SK-N-SH (cell line): Measurements from ENCODE around the gene CHRNG. TPM values are rescaled to one million over a fixed set of nuclear protein-coding genes. Genes with fewer than 3 reads are reported as not detected.

Experiments
- CTCF ChIA-PET: fragments of 300-600, 350-600 bp; formaldehyde crosslinking; extraction: SDS; loops from one replicate; lab custom pipeline; 2021; lab: Yijun Ruan, JAX
- POLR2A ChIA-PET: fragments of 350-600 bp; sonication (Branson Sonifier 250); formaldehyde crosslinking; extraction: SDS; loops from one replicate; lab custom pipeline; 2020; ENCODE audit warnings: antibody characterized with exemption, inconsistent platforms; lab: Yijun Ruan, JAX
- DNase-seq: peaks from one replicate; pipeline ENCODE4 v3.0.0; 2012
- H2AFZ ChIP-seq: fragments of 200-600 bp; sonication (generic); 2 replicates; pipeline ENCODE4 v1.8.1; 2016; ENCODE audit warnings: antibody characterized with exemption, mild to moderate bottlenecking, low read depth
- H3F3A ChIP-seq: fragments of 200-600 bp; sonication (generic); replicated peaks from 2 replicates; pipeline ENCODE3; 2016; ENCODE audit warnings: antibody characterized with exemption, mild to moderate bottlenecking; ENCODE audit not compliant: insufficient read depth
- H3K27ac ChIP-seq, 2 experiments: fragments of 200-500 bp in 1 of 2; fragments of 200-600 bp in 1 of 2; sonication (Bioruptor generic) in 1 of 2; sonication (generic), shearing (Covaris generic) in 1 of 2; 2 replicates each; pipeline versions ENCODE4 v1.5.1 to v1.6.1; 2014 to 2016; ENCODE audit warnings: low read depth in 2 of 2, inconsistent platforms in 1 of 2, low read length in 1 of 2, mild to moderate bottlenecking in 1 of 2, mixed read lengths in 1 of 2
- H3K27me3 ChIP-seq: fragments of 200-600 bp; sonication (generic), shearing (Covaris generic); 2 replicates; pipeline ENCODE4 v1.6.1; 2016; ENCODE audit warnings: mixed run types; ENCODE audit not compliant: insufficient read depth
- H3K36me3 ChIP-seq, 2 experiments: fragments of 200-500 bp in 1 of 2; fragments of 200-600 bp in 1 of 2; sonication (Bioruptor generic) in 1 of 2; sonication (generic) in 1 of 2; replicated peaks in 1 of 2; 2 replicates each; pipeline versions ENCODE3 to v1.5.1; 2014 to 2016; ENCODE audit warnings: low read length in 1 of 2, mild to moderate bottlenecking in 1 of 2; ENCODE audit not compliant: insufficient read depth in 2 of 2, control insufficient read depth in 1 of 2
- H3K4me1 ChIP-seq, 2 experiments: fragments of 200-500 bp in 1 of 2; fragments of 200-600 bp in 1 of 2; sonication (Bioruptor generic) in 1 of 2; sonication (generic), shearing (Covaris generic) in 1 of 2; 2 replicates each; pipeline versions ENCODE4 v1.5.1 to v1.6.1; 2014 to 2016; ENCODE audit warnings: low read depth in 1 of 2, low read length in 1 of 2, mixed run types in 1 of 2; ENCODE audit not compliant: insufficient read depth in 2 of 2, control insufficient read depth in 1 of 2
- H3K4me2 ChIP-seq: fragments of 200-600 bp; sonication (generic), shearing (Covaris generic); 2 replicates; pipeline ENCODE4 v1.6.1; 2017; ENCODE audit warnings: mixed run types
- H3K4me3 ChIP-seq, 2 experiments: fragments of 200-500 bp in 1 of 2; fragments of 200-600 bp in 1 of 2; sonication (Bioruptor generic) in 1 of 2; sonication (generic), shearing (Covaris generic) in 1 of 2; 2 replicates each; pipeline versions ENCODE4 v1.5.1 to v1.8.1; 2014 to 2016; ENCODE audit warnings: low read depth in 2 of 2, inconsistent platforms in 1 of 2, low read length in 1 of 2, mild to moderate bottlenecking in 1 of 2, mixed read lengths in 1 of 2, moderate library complexity in 1 of 2
- H3K79me2 ChIP-seq: fragments of 200-600 bp; sonication (generic); 2 replicates; pipeline ENCODE4 v1.8.1; 2017; ENCODE audit warnings: mild to moderate bottlenecking; ENCODE audit not compliant: insufficient read depth
- H3K9ac ChIP-seq: fragments of 200-600 bp; sonication (generic); 2 replicates; pipeline ENCODE4 v1.6.1; 2017; ENCODE audit warnings: mixed run types
- H3K9me2 ChIP-seq: fragments of 200-600 bp; sonication (generic); 2 replicates; pipeline ENCODE4 v1.6.1; 2017; ENCODE audit warnings: mixed run types
- H3K9me3 ChIP-seq: fragments of 200-600 bp; sonication (generic); 2 replicates; pipeline ENCODE4 v1.6.1; 2017; ENCODE audit warnings: mixed run types, mild to moderate bottlenecking, moderate library complexity
- H4K20me1 ChIP-seq: fragments of 200-600 bp; sonication (generic); 2 replicates; pipeline ENCODE4 v1.6.1; 2017; ENCODE audit warnings: mild to moderate bottlenecking, mixed run types; ENCODE audit not compliant: insufficient read depth
- CTCF ChIP-seq: fragments of 200-600 bp; sonication (generic); IDR thresholded peaks from 2 replicates; pipeline ENCODE4 v1.6.1; 2017; ENCODE audit warnings: antibody characterized with exemption, mild to moderate bottlenecking, moderate library complexity
- ELF1 ChIP-seq: IDR thresholded peaks from 2 replicates; pipeline ENCODE4 v1.4.0; 2012
- EZH2phosphoT487 ChIP-seq: fragments of 200-600 bp; sonication (generic); IDR thresholded peaks from 2 replicates; pipeline ENCODE4 v1.6.1; 2017; ENCODE audit warnings: low read depth, mixed run types, mild to moderate bottlenecking, antibody characterized with exemption, moderate library complexity, borderline replicate concordance
- GABPA ChIP-seq: IDR thresholded peaks from 2 replicates; pipeline ENCODE4 v1.4.0; 2012; ENCODE audit warnings: low read depth, mild to moderate bottlenecking
- IRF3 ChIP-seq: fragments of 150-350 bp; IDR thresholded peaks from 2 replicates; pipeline ENCODE4 v1.6.1; 2016; ENCODE audit warnings: mild to moderate bottlenecking, low read depth, low read length
- MEF2A ChIP-seq: IDR thresholded peaks from 2 replicates; pipeline ENCODE4 v1.4.0; 2012; ENCODE audit warnings: low read depth, borderline replicate concordance
- NFIC ChIP-seq: IDR thresholded peaks from 2 replicates; pipeline ENCODE4 v1.4.0; 2012; ENCODE audit warnings: borderline replicate concordance
- PBX3 ChIP-seq: IDR thresholded peaks from 2 replicates; pipeline ENCODE4; 2012
- RCOR1 ChIP-seq: fragments of 150-350 bp; IDR thresholded peaks from 2 replicates; pipeline ENCODE4 v1.6.1; 2017; ENCODE audit warnings: antibody characterized with exemption, low read length
- SIN3A ChIP-seq: IDR thresholded peaks from 2 replicates; pipeline ENCODE4 v1.6.1; 2012; ENCODE audit warnings: low read depth, mild to moderate bottlenecking, low read length, moderate library complexity, borderline replicate concordance
- SMC3 ChIP-seq: IDR thresholded peaks from 2 replicates; pipeline ENCODE4 v1.6.1; 2012; ENCODE audit warnings: low read depth, low read length, improper control_type of control experiment
- TAF1 ChIP-seq: IDR thresholded peaks from 2 replicates; pipeline ENCODE4 v1.6.1; 2012; ENCODE audit warnings: low read depth, mild to moderate bottlenecking, low read length, moderate library complexity, borderline replicate concordance
- TCF12 ChIP-seq: IDR thresholded peaks from 2 replicates; pipeline ENCODE4 v1.4.0; 2012
- USF2 ChIP-seq: fragments of 150-350 bp; IDR thresholded peaks from 2 replicates; pipeline ENCODE4 v1.6.1; 2017; ENCODE audit warnings: antibody characterized with exemption, low read length, low read depth, borderline replicate concordance
- YY1 ChIP-seq: IDR thresholded peaks from 2 replicates; pipeline ENCODE4 v1.4.0; 2012; ENCODE audit warnings: low read depth, mild to moderate bottlenecking
- ZBTB33 ChIP-seq: IDR thresholded peaks from 2 replicates; pipeline ENCODE4 v1.4.0; 2012; ENCODE audit warnings: low read depth, borderline replicate concordance
- WGBS: methylation state at CpG from one replicate; pipeline ENCODE4 v1.1.6; 2017; ENCODE audit warnings: low lambda C conversion rate; 5-methylcytosine and 5-hydroxymethylcytosine counted together
- polyA plus RNA-seq, 3 experiments: library from polyadenylated mRNA; depleted of rRNA; stranded (reverse); fragments of >200 nt; gene quantifications; 2 replicates each; pipeline ENCODE4 v1.2.3, GENCODE V29; 2012

CHRNG gene
- polyA plus RNA-seq, 1 of the 3 experiments (the other 2 are of a cell fraction) = not detected

- Histone ChIP-seq H3F3A (no peaks in the 10 kb centered on the region), H4K20me1 (no peaks in the 10 kb centered on the region), H3K9me2 (no peaks in the 10 kb centered on the region), H3K27ac (no peak overlapping the region), H3K9me3 (no peaks in the 10 kb centered on the region), H3K4me3 (no peak overlapping the region), H3K27me3 (peaks cover 29% of the 10 kb centered on the region), H2AFZ (no peak overlapping the region), H3K4me2 (no peak overlapping the region), H3K4me1 (peaks cover 0 to 23% of the 10 kb centered on the region in 2 experiments; a peak in 1 of 4 replicates), H3K79me2 (no peaks in the 10 kb centered on the region), H3K36me3 (no peaks in the 10 kb centered on the region), H3K9ac (no peak overlapping the region)
- DNase-seq = no peak
- 68% methylated on average over 6 of the region's 6 CpGs for WGBS
- TF ChIP-seq MEF2A = no peak
- TF ChIP-seq ELF1 = no peak
- TF ChIP-seq USF2 = no peak
- no peak for TF ChIP-seq TCF12
- no peak for TF ChIP-seq PBX3
- no peak for TF ChIP-seq TAF1
- TF ChIP-seq SMC3 = no peak
- no peak for TF ChIP-seq ZBTB33
- TF ChIP-seq GABPA = no peak
- CTCF ChIA-PET = interaction anchor here (0.8 to 9.7 kb wide), 11 partner anchors 9 to 598 kb away, joined by 3 to 196 read pairs (median 6); no protein-coding TSS in a partner anchor
- POLR2A ChIA-PET = interaction anchor here (1.5 kb wide), 1 partner anchor 26 kb away, joined by 4 read pairs; the partner anchor contains the start of genes EIF4E2 and TIGD1
These were observed 14.7 kb upstream of the CHRNG start for GRCh38 chr2:232524771-232525170.

GRCh38 chr2:232525199-232525598, 14.3 kb upstream of the CHRNG start:
- CTCF ChIA-PET = interaction anchor here (1.8 to 9.7 kb wide), 3 partner anchors 10 to 198 kb away, joined by 5 to 196 read pairs (median 12); no protein-coding TSS in a partner anchor
- POLR2A ChIA-PET = no interaction called here
- DNase-seq = no peak
- WGBS = no CpG with 5 or more reads among the region's 14 CpGs
- Histone ChIP-seq H2AFZ (no peak overlapping the region), H3K4me1 (peaks cover 0 to 23% of the 10 kb centered on the region in 2 experiments; a peak in 1 of 4 replicates), H3K27ac (no peak overlapping the region), H3K9ac (no peak overlapping the region), H3K4me2 (no peak overlapping the region), H3K4me3 (no peak overlapping the region), H4K20me1 (no peaks in the 10 kb centered on the region), H3K9me3 (no peaks in the 10 kb centered on the region), H3K9me2 (no peaks in the 10 kb centered on the region), H3K27me3 (peaks cover 29% of the 10 kb centered on the region), H3K79me2 (no peaks in the 10 kb centered on the region), H3F3A (no peaks in the 10 kb centered on the region), H3K36me3 (no peaks in the 10 kb centered on the region)
- TF ChIP-seq ZBTB33 (no peak), IRF3 (no peak), EZH2phosphoT487 (no peak), TAF1 (no peak), CTCF (no peak), MEF2A (no peak), RCOR1 (no peak), SIN3A (no peak), USF2 (no peak), YY1 (no peak), NFIC (no peak)
